GM23338 (cell line): Measurements from ENCODE around the gene SHISAL1. TPM values are rescaled to one million over a fixed set of nuclear protein-coding genes. Genes with fewer than 3 reads are reported as not detected.

ENCODE experiments used
- ATAC-seq: fragments of 200-7000 bp; cut with Tn5 transposase; 3 replicates; pipeline ENCODE4 v1.9.1; 2020
- DNase-seq: peaks from one replicate; pipeline ENCODE4 v3.0.0-alpha.2; 2015; ENCODE audit warnings: low spot score
- H2AFZ ChIP-seq: fragments of 200-600 bp; sonication (generic); 2 replicates; pipeline ENCODE4 v1.8.0; 2016; ENCODE audit warnings: antibody characterized with exemption, mild to moderate bottlenecking, moderate library complexity
- H3F3A ChIP-seq: fragments of 200-600 bp; sonication (generic); replicated peaks from 2 replicates; pipeline ENCODE4 v1.8.0; 2017; ENCODE audit warnings: antibody characterized with exemption, mixed run types, low read depth
- H3K27ac ChIP-seq: fragments of 200-600 bp; sonication (generic); 2 replicates; pipeline ENCODE4 v1.6.1; 2016; ENCODE audit warnings: low read depth
- H3K27me3 ChIP-seq: fragments of 200-600 bp; sonication (generic); 2 replicates; pipeline ENCODE4 v1.8.0; 2016; ENCODE audit warnings: mild to moderate bottlenecking, mixed run types, moderate library complexity; ENCODE audit not compliant: insufficient read depth
- H3K36me3 ChIP-seq: fragments of 200-600 bp; sonication (generic); 2 replicates; pipeline ENCODE4 v1.8.0; 2016; ENCODE audit warnings: mild to moderate bottlenecking; ENCODE audit not compliant: insufficient read depth
- H3K4me1 ChIP-seq: fragments of 200-600 bp; sonication (generic); 2 replicates; pipeline ENCODE4 v1.8.0; 2016; ENCODE audit warnings: mild to moderate bottlenecking, moderate library complexity; ENCODE audit not compliant: insufficient read depth
- H3K4me2 ChIP-seq: fragments of 200-600 bp; sonication (generic); 2 replicates; pipeline ENCODE4 v1.7.1; 2017; ENCODE audit warnings: mixed run types
- H3K4me3 ChIP-seq: fragments of 200-600 bp; sonication (generic); 2 replicates; pipeline ENCODE4 v1.6.1; 2016; ENCODE audit warnings: mixed run types
- H3K79me2 ChIP-seq: fragments of 200-600 bp; sonication (generic); replicated peaks from 2 replicates; pipeline ENCODE4 v1.8.0; 2017; ENCODE audit warnings: mild to moderate bottlenecking; ENCODE audit not compliant: insufficient read depth
- H3K9me2 ChIP-seq: fragments of 200-600 bp; sonication (generic); 2 replicates; pipeline ENCODE4 v1.8.0; 2017; ENCODE audit not compliant: insufficient read depth
- H4K20me1 ChIP-seq: fragments of 200-600 bp; sonication (generic); replicated peaks from 2 replicates; pipeline ENCODE4 v1.8.0; 2017; ENCODE audit warnings: mild to moderate bottlenecking; ENCODE audit not compliant: insufficient read depth
- H3K27ac Mint-ChIP-seq: 2 replicates; pipeline ENCODE4 v1.8.0; 2020; ENCODE audit warnings: inconsistent platforms, mild to moderate bottlenecking, moderate library complexity, mixed read lengths
- H3K27me3 Mint-ChIP-seq: 3 replicates; pipeline ENCODE4 v1.8.0; 2022; ENCODE audit warnings: low read depth, mild to moderate bottlenecking, moderate library complexity, mixed read lengths, inconsistent platforms; ENCODE audit not compliant: insufficient read depth, poor library complexity
- H3K36me3 Mint-ChIP-seq: 3 replicates; pipeline ENCODE4 v1.8.0; 2021; ENCODE audit warnings: low read depth, mild to moderate bottlenecking, inconsistent platforms, moderate library complexity, mixed read lengths
- H3K4me1 Mint-ChIP-seq: 3 replicates; pipeline ENCODE4 v1.8.0; 2020; ENCODE audit warnings: mild to moderate bottlenecking, inconsistent platforms, mixed read lengths
- H3K4me3 Mint-ChIP-seq: 3 replicates; pipeline ENCODE4 v1.8.0; 2021; ENCODE audit warnings: moderate library complexity, mild to moderate bottlenecking, inconsistent platforms, mixed read lengths
- H3K9me3 Mint-ChIP-seq: 3 replicates; pipeline ENCODE4 v1.8.0; 2020; ENCODE audit warnings: moderate library complexity, mild to moderate bottlenecking, inconsistent platforms, mixed read lengths
- CREB1 ChIP-seq: fragments of 250-450 bp; sonication (Bioruptor Pico); IDR thresholded peaks from 2 replicates; pipeline ENCODE4 v1.5.0; 2020; ENCODE audit warnings: low read depth, mild to moderate bottlenecking, moderate library complexity
- CTCF ChIP-seq, 2 experiments: fragments of 200-600 bp in 1 of 2; sonication (generic) in 1 of 2; conservative IDR thresholded peaks; 2 replicates each; pipeline versions ENCODE4 v1.5.1 to v1.6.1; 2016 to 2017; ENCODE audit warnings: antibody characterized with exemption in 2 of 2, low read depth in 2 of 2, mild to moderate bottlenecking in 2 of 2, moderate library complexity in 1 of 2
- EZH2 ChIP-seq: fragments of 200-600 bp; sonication (generic); IDR thresholded peaks from one replicate; pipeline ENCODE4 v1.8.0; 2017; ENCODE audit warnings: antibody characterized with exemption, mild to moderate bottlenecking, low read depth; ENCODE audit not compliant: unreplicated experiment
- EZH2phosphoT487 ChIP-seq: fragments of 200-600 bp; sonication (generic); IDR thresholded peaks from one replicate; pipeline ENCODE4 v1.8.1; 2018; ENCODE audit warnings: antibody characterized with exemption; ENCODE audit not compliant: unreplicated experiment
- JUNB ChIP-seq: IDR thresholded peaks from one replicate; pipeline ENCODE4 v1.6.1; 2016; ENCODE audit warnings: antibody characterized with exemption; ENCODE audit not compliant: unreplicated experiment
- NANOG ChIP-seq: IDR thresholded peaks from 2 replicates; pipeline ENCODE4 v1.6.1; 2016; ENCODE audit warnings: antibody characterized with exemption, borderline replicate concordance
- POLR2AphosphoS5 ChIP-seq: IDR thresholded peaks from 2 replicates; pipeline ENCODE4 v1.6.1; 2016; ENCODE audit warnings: antibody characterized with exemption, low read depth
- STAT1 ChIP-seq: IDR thresholded peaks from one replicate; pipeline ENCODE4 v1.6.1; 2016; ENCODE audit warnings: antibody characterized with exemption; ENCODE audit not compliant: unreplicated experiment
- ZNF114 ChIP-seq: fragments of 250-450 bp; sonication (Bioruptor Pico); IDR thresholded peaks from 2 replicates; pipeline ENCODE4 v1.5.0; 2020; ENCODE audit warnings: mild to moderate bottlenecking, moderate library complexity
- ZNF331 ChIP-seq: fragments of 250-450 bp; sonication (Bioruptor Pico); IDR thresholded peaks from 2 replicates; pipeline ENCODE4 v1.5.0; 2020; ENCODE audit warnings: low read depth, mild to moderate bottlenecking, moderate library complexity
- ZNF462 ChIP-seq: fragments of 250-450 bp; sonication (Bioruptor Pico); IDR thresholded peaks from 2 replicates; pipeline ENCODE4 v1.5.0; 2020; ENCODE audit warnings: mild to moderate bottlenecking, moderate library complexity
- polyA plus RNA-seq: library from polyadenylated mRNA; unstranded; fragments of >200 nt; fragmentation: Nextera tagmentation; extraction: Ambion mirVana; gene quantifications from 2 replicates; pipeline ENCODE4 v1.2.1, GENCODE V29; 2016
- total RNA-seq: library from RNA; depleted of rRNA; stranded (reverse); fragments of >200 nt; shearing (Covaris generic); gene quantifications from 2 replicates; pipeline ENCODE4 v1.2.3, GENCODE V29; 2014
- TF ChIP-seq, protein P1 (sequence below): IDR thresholded peaks from one replicate; pipeline ENCODE4 v1.6.1; 2018; ENCODE audit warnings: antibody characterized with exemption; ENCODE audit not compliant: unreplicated experiment
- TF ChIP-seq, protein P2 (sequence below): IDR thresholded peaks from 2 replicates; pipeline ENCODE4 v1.6.1; 2016; ENCODE audit warnings: antibody characterized with exemption

SHISAL1 gene
- total and polyA plus RNA-seq, 2 experiments from 2014 or later, result 0.71 to 3.4 TPM

DNA sequence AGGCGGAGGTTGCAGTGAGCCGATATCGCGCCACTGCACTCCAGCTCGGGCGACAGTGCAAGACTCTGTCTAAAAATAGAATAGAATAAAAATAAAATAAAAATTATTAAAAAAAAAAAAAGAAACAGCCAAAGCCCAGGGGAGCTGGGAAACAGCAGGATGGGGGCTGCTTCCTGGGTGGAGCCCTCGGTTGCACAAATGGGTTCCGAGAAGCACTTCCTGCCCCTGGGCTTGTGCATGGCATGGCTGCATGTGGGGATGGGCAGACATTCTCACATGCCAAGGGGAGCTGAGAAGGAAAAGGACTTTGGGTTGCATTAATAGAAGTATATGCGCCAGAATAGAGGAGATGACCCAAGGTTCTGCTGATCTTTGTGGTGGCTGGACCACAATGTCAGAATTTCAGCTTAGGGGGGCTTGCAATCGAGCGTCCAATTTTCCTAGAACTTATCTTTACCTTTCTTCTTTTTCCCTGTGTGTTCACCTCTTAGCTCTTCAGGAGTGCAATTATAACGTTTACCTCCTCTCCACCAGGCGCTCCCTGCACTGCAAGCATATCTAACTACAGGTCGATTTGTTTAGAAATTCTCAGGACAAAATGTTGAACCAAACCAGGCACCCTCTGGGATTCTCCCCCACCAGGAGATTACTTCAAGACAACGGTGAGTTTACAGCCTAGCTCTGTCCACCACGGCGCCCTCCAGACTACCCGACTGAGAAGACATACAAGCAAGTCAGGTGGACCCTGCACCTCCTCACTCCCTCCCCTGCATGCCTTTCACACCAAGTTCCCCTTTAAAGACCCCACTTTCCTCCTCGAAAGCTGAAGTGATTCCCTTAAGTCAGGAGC is 53.2 kb downstream of the SHISAL1 start:
- H3K27me3 ChIP-seq, result no peaks in the 10 kb centered on the region
- Mint-ChIP-seq H3K27ac (no peak overlapping the region), H3K4me1 (peaks cover 24% of the 10 kb centered on the region), H3K4me3 (no peak overlapping the region), H3K9me3 (peaks cover 15% of the 10 kb centered on the region), H3K27me3 (peaks cover 13% of the 10 kb centered on the region), H3K36me3 (peaks cover 19% of the 10 kb centered on the region)
- TF ChIP-seq NANOG, result no peak
- TF ChIP-seq ZNF114 (CRISPR knock-in tag), result no peak
- no peak for TF ChIP-seq CREB1
- TF ChIP-seq JUNB, result no peak
- TF ChIP-seq ZNF462 (CRISPR knock-in tag), result no peak
- TF ChIP-seq CTCF (conservative IDR thresholded peaks at IDR 0.05; ENCODE audit: low read depth in 2 of 2), result no peak
- no peak for TF ChIP-seq ZNF331 (CRISPR knock-in tag)
- no peak for TF ChIP-seq STAT1
- TF ChIP-seq, protein P1, sequence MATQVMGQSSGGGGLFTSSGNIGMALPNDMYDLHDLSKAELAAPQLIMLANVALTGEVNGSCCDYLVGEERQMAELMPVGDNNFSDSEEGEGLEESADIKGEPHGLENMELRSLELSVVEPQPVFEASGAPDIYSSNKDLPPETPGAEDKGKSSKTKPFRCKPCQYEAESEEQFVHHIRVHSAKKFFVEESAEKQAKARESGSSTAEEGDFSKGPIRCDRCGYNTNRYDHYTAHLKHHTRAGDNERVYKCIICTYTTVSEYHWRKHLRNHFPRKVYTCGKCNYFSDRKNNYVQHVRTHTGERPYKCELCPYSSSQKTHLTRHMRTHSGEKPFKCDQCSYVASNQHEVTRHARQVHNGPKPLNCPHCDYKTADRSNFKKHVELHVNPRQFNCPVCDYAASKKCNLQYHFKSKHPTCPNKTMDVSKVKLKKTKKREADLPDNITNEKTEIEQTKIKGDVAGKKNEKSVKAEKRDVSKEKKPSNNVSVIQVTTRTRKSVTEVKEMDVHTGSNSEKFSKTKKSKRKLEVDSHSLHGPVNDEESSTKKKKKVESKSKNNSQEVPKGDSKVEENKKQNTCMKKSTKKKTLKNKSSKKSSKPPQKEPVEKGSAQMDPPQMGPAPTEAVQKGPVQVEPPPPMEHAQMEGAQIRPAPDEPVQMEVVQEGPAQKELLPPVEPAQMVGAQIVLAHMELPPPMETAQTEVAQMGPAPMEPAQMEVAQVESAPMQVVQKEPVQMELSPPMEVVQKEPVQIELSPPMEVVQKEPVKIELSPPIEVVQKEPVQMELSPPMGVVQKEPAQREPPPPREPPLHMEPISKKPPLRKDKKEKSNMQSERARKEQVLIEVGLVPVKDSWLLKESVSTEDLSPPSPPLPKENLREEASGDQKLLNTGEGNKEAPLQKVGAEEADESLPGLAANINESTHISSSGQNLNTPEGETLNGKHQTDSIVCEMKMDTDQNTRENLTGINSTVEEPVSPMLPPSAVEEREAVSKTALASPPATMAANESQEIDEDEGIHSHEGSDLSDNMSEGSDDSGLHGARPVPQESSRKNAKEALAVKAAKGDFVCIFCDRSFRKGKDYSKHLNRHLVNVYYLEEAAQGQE, result no peak
- no peak for TF ChIP-seq POLR2AphosphoS5
- TF ChIP-seq, protein P2, sequence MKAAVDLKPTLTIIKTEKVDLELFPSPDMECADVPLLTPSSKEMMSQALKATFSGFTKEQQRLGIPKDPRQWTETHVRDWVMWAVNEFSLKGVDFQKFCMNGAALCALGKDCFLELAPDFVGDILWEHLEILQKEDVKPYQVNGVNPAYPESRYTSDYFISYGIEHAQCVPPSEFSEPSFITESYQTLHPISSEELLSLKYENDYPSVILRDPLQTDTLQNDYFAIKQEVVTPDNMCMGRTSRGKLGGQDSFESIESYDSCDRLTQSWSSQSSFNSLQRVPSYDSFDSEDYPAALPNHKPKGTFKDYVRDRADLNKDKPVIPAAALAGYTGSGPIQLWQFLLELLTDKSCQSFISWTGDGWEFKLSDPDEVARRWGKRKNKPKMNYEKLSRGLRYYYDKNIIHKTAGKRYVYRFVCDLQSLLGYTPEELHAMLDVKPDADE, result no peak
- no peak for TF ChIP-seq EZH2phosphoT487
- no peak for TF ChIP-seq EZH2
- 0 out of 2 replicates have a peak, but pooled peaks cover 4% of the 10 kb centered on the region for H3K4me1 ChIP-seq
- H3K9me2 ChIP-seq, result no peaks in the 10 kb centered on the region
- no peak overlapping the region for H3K4me2 ChIP-seq
- no peaks in the 10 kb centered on the region for H3K36me3 ChIP-seq
- H3F3A ChIP-seq, result no peaks in the 10 kb centered on the region
- no peak overlapping the region for H3K27ac ChIP-seq
- ATAC-seq (no peak), DNase-seq (no peak)
- H4K20me1 ChIP-seq, result no peaks in the 10 kb centered on the region
- no peaks in the 10 kb centered on the region for H3K79me2 ChIP-seq
- no peak overlapping the region for H3K4me3 ChIP-seq
- H2AFZ ChIP-seq, result no peak overlapping the region
